Uterus (tissue), 2 donors: ENCODE results near the gene CCNF.

Source experiments
- CTCF ChIP-seq, 4 experiments: fragments of 200-600 bp in 2 of 4; fragments of 450-650 bp in 2 of 4; sonication (generic) in 2 of 4; IDR thresholded peaks; one replicate each; pipeline ENCODE4 v1.5.1; 2016 to 2019; ENCODE audit warnings: antibody characterized with exemption in 4 of 4, mild to moderate bottlenecking in 2 of 4, moderate library complexity in 1 of 4
- POLR2A ChIP-seq, 2 donors: fragments of 450-650 bp; IDR thresholded peaks; one replicate each; pipeline ENCODE4 v1.6.1; 2016; ENCODE audit warnings: antibody characterized with exemption in 2 of 2, mild to moderate bottlenecking in 1 of 2, moderate library complexity in 1 of 2

DNA sequence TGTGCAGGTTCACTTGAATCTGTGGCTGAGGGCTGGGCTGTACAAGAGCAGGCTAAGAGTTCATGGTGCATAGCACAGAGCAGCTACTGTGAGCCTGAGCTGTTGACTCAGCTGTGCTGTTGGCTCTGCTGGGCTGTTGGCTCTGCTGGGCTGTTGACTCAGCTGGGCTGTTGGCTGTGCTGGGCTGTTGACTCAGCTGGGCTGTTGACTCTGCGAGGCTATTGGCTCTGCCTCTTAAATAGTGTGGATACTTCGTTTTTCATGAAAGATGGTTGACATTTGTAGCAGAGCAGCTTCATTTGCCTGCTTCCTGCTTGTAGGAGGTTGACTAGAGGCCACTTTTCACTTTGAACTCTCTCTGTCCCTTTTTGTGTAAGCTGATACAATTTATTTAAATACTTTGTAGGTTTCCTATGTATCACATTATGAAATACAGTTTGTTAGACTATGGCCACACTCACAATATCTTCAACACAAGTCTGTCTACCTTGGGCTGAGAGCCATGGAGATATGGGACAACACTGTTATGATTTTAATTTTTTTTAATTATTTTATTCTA, 40.3 kb upstream of the CCNF start:
- TF ChIP-seq CTCF (IDR thresholded peaks at IDR 0.05), result no peak
- no peak for TF ChIP-seq POLR2A (IDR thresholded peaks at IDR 0.05)
